Measurements from ENCODE around the gene CCBE1. TPM values are rescaled to one million over a fixed set of nuclear protein-coding genes. Genes with fewer than 3 reads are reported as not detected.
A peak's percentile ranks its signal among the peaks of the same experiment; 100 is the strongest.

CCBE1 gene
- polyA plus RNA-seq, 10 donors, result 3.2 to 10.7 (median 4.1) TPM

GRCh38 chr18:59455728-59456276 lies 241.4 kb downstream of the CCBE1 start:
- no peak for DNase-seq

- peak in 1 of 3 donors; percentile 19 for DNase-seq
These were observed 242.1 kb downstream of the CCBE1 start for GRCh38 chr18:59454909-59455727.

DNA sequence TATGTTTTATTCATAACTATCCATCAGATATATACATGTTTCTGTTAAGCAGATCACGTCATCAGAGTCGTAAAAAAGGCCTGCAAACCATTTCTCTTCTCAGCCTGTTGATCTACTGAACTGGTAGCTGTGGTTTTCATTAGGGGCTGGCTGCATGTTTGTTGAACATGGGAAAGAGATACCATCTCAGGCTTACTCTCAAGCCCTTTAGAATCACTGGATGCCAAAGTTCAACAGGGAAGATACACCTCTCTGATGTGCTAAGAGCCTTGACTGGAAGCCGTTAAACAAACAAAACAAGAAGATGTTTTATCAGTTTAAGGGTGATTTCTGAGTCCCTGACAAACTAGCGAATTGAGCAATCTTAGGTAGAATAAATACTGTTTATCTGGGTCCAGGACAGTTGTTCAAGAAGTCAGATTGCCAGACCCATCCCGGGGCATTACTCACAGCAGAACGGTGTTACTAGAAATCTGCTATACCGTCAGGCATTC lies 243.7 kb downstream of the CCBE1 start:
- no peak for DNase-seq

DNA sequence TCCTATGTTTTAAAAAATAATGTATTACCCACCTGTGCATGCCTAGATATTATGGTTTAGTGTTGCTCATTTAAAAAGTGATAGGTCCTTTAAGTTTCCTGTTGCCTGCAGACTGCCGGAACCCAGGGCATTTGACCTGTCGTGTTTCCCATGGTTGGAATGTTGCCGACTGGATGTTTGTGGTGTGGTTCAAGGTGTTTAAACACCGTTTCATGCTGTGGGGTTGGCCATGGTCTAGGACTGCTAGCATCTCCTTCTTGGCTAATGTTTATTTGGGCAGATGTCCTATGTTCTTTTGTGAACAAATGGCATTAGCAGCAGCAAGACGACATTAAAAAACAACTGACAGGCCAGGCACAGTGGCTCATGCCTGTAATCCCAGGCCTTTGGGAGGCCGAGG lies 245.3 kb downstream of the CCBE1 start:
- DNase-seq, result no peak

DNA sequence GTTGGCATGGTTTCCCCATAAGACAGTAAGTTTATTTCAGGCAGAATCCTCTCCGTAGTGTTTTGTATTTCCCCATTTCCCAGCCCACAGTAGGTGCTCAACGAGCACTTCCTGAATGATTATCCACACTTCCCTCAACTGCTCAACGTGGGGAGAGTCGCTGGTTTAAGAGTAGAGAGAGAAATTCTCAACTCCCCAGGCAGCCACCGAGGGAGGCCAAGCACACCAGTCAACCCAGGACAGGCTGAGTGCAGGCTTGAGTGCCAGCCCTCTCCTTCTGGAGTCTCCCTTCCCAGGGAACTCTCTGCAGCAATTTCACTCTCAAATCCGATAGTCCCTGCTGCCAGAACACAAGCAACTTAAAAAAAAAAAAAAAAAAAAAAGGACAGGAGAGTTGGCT lies 246.2 kb downstream of the CCBE1 start:
- DNase-seq, result no peak

DNA sequence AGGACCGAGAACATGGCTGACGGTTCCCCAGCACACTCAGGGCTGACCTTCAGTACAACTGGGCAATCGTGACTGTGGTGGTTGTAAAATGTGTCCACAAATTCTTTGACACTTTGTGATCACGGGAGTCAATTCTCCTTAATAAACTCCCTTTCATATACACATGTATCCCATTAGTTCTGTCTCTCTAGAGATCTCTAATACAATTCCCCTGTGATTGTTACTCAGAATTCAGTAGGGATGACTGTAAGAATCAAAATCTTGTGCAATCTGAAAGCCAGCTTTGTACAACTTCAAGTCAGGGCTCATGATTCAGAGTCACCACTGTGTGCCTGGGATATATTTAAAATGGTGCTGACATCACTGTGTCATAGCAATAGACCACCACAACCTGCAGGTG lies 248.7 kb downstream of the CCBE1 start:
- no peak for DNase-seq

DNA sequence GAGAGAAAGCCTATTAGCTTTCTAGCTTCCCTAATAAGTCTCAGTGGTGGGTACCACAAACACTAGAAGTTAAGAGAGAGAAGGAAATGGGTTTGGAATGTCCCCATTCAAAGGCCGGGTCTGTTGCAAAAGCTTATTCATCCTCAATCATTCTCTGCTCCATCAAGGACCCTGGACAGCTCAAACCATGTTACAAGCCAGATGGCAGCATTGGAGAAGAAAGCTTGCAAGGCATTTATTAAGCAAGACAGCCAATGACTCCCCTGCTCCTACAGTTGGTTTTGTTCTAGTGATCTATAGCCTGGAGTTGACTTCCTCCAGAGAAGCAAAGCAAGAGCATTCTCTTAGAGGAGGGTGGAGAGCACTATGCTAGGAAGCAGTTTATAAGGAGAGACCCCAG lies 251.2 kb downstream of the CCBE1 start:
- no peak for DNase-seq

- peak in 1 of 3 donors; percentile 52 for DNase-seq
These were observed 259.2 kb downstream of the CCBE1 start for GRCh38 chr18:59437851-59438569.

DNA sequence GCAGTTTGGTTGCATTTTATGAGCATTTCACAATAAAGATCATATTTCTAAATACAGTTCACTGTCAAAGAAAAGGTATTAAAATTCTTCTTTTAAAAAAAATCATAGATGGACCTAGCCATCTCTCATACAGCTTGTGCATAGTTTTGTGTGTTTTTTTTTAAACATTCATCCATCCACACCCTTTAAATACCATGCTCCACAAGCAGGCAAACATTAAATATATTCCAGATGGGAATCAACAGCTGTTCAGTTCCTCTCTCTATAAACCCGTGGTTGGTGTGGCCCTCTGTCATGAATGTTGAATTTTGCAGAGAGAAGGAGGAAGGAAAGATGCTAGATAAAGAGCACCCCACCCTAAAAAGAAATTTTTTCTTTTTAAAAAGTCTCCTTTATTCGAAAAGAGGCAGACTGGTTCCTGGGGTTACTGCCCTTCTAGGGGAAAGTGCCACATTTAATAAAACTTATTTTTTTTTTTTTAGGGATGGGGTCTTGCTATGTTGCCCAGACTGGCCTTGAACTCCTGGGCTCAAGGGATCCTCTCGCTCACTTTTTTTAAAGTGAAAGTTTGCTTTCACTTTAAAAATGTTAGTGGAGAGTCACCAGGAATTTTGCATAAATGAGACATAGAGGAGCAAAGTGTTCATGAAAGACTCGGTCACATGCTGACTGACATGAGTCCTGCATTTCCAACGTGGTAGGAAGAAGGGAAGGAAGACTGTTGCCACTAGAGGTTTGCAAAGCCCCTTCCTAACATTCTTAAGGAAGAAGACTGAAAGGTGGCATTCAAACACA lies 264.2 kb downstream of the CCBE1 start:
- no peak for DNase-seq

GRCh38 chr18:59431131-59431530 lies 266.1 kb downstream of the CCBE1 start:
- peak in 1 of 3 donors; percentile 53 for DNase-seq

GRCh38 chr18:59429608-59430007 lies 267.6 kb downstream of the CCBE1 start:
- DNase-seq, result no peak

- no peak for DNase-seq
These were observed 269.2 kb downstream of the CCBE1 start for GRCh38 chr18:59428018-59428417.

- no peak for DNase-seq
These were observed 270.4 kb downstream of the CCBE1 start for GRCh38 chr18:59426855-59427254.

GRCh38 chr18:59423259-59423658 lies 274.0 kb downstream of the CCBE1 start:
- DNase-seq, result peak in 2 of 3 donors; percentile 48 to 64

GRCh38 chr18:59420244-59420643 lies 277.0 kb downstream of the CCBE1 start:
- DNase-seq, result no peak

- no peak for DNase-seq
These were observed 277.8 kb downstream of the CCBE1 start for GRCh38 chr18:59419386-59419785.

DNA sequence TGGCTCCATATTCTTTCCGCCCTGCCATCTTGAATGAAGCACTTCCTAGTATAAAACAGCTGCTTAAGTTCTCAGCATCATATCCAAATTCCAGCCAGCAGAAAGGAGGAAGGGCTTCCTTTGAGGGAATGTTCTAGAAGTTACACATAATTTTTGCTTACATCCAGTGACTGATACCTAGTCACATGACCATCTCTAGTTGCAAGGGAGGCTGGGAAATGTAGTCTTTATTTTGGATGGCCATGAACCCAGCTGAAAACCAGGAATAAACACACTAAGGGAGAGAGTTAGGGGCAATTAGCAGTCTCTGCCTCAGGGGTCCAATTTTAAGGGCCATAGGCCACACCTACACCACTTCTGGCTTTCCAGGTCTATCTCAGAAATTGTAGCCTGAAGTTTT lies 280.4 kb downstream of the CCBE1 start:
- DNase-seq, result no peak

GRCh38 chr18:59414111-59414653 lies 283.0 kb downstream of the CCBE1 start:
- DNase-seq, result no peak

DNA sequence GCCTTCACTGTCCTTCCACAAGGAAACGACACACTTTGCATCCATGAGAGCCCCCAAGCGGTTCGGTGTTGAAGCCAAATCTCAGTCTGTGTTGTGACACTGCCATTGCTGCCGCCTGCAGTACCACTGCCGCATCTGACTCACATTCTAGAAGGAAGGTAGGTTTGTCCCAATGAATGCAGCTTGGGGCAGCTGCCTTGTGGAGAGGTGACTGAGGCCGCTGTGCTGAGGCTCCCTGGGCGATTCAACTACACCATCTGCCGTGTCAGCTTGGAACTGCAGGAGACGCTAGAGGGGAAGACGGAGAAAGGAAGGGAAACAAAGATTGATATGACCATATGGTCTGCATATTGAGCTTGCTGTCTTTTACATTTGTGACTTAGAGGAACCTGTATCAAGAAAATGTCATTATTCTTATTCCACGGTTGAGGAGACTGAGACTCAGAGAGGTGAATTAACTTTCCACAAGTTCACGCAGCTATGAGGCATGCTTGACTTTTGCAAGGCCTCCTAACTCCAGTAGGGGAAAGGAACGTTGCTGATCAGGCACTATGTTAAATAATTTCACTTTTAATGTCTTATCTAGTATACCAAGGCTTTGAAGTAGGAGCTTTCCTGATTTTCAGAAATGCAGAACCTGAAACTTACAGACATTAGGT lies 294.7 kb downstream of the CCBE1 start:
- DNase-seq, result peak; percentile 62 to 81 (median 73)

DNA sequence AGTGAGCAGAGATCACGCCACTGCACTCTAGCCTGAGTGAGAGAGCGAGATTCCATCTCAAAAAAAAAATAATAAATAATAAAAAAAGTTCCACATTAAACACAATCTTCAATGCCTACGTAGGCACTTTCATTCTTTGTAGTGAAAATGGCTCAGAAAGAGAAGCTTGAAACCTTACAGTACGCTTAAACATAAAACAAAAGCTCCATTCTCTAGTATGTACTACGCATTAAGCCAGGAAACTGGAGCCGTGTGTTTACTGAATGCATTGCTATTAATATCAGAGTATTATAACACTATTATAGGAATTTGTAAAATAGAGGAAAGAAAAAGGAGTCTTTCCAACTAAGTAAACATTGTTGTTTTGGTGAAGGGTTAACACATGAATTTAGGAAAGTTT lies 296.8 kb downstream of the CCBE1 start:
- DNase-seq, result no peak
